A549 (cell line): ENCODE data around the gene WRAP53. TPM values are rescaled to one million over a fixed set of nuclear protein-coding genes. Genes with fewer than 3 reads are reported as not detected.

ENCODE experiments used
- ATAC-seq, 2 experiments: fragments of 200-7000 bp in 1 of 2; fragments of >200 bp in 1 of 2; cut with Nextera tagmentation in 1 of 2; cut with Tn5 transposase in 1 of 2; 3 replicates each; pipeline versions ENCODE4 v1.8.0 to v1.9.1; 2018 to 2020; ENCODE audit warnings: mild to moderate bottlenecking in 1 of 2, moderate library complexity in 1 of 2
- CTCF ChIA-PET: fragments of 300-600 bp; sonication (Branson Sonifier 250); formaldehyde crosslinking; extraction: SDS; loops from one replicate; lab custom pipeline; 2021; ENCODE audit warnings: antibody characterized with exemption, inconsistent platforms; lab: Yijun Ruan, JAX
- POLR2A ChIA-PET: fragments of 350-600 bp; formaldehyde crosslinking; extraction: SDS; loops from one replicate; lab custom pipeline; 2021; ENCODE audit warnings: antibody characterized with exemption, inconsistent platforms; lab: Yijun Ruan, JAX
- DNase-seq, 2 experiments: peaks; one replicate each; pipeline versions ENCODE4 v3.0.0 to v3.0.0-alpha.2; 2011 to 2016; ENCODE audit warnings: low read depth in 1 of 2, low spot score in 1 of 2
- FAIRE-seq: peaks from 2 replicates; lab custom pipeline; 2011; peaks lifted over from hg19 to GRCh38; lab: Jason Lieb, UNC
- H3K27ac ChIP-seq, 2 experiments: fragments of >200 bp; sonication (Bioruptor Twin); formaldehyde crosslinking; 3 replicates each; pipeline ENCODE4 v1.5.1; 2016 to 2017
- H3K4me1 ChIP-seq: fragments of >200 bp; sonication (Bioruptor Twin); formaldehyde crosslinking; 3 replicates; pipeline ENCODE4 v1.6.1; 2016
- H3K4me2 ChIP-seq: fragments of >200 bp; sonication (Bioruptor Twin); formaldehyde crosslinking; 3 replicates; pipeline ENCODE4 v1.6.1; 2016
- H3K4me3 ChIP-seq: fragments of >200 bp; sonication (Bioruptor Twin); formaldehyde crosslinking; 3 replicates; pipeline ENCODE4 v1.5.1; 2016
- H3K9me3 ChIP-seq: fragments of >200 bp; sonication (Bioruptor Twin); formaldehyde crosslinking; 3 replicates; pipeline ENCODE4 v1.6.1; 2016
- BCL3 ChIP-seq: fragments of >200 bp; sonication (Bioruptor Twin); formaldehyde crosslinking; IDR thresholded peaks from 3 replicates; pipeline ENCODE4 v1.6.1; 2016
- BHLHE40 ChIP-seq: IDR thresholded peaks from 2 replicates; pipeline ENCODE4 v1.6.1; 2012; ENCODE audit warnings: low read depth, low read length, inconsistent platforms
- CEBPB ChIP-seq, 2 experiments: fragments of >200 bp in 1 of 2; sonication (Bioruptor Twin) in 1 of 2; formaldehyde crosslinking in 1 of 2; IDR thresholded peaks; 2 replicates each; pipeline ENCODE4 v1.6.1; 2012 to 2016
- CHD2 ChIP-seq: fragments of 150-350 bp; IDR thresholded peaks from 2 replicates; pipeline ENCODE4 v1.6.1; 2014; ENCODE audit warnings: low read length; ENCODE audit not compliant: partially characterized antibody
- E2F6 ChIP-seq: IDR thresholded peaks from 2 replicates; pipeline ENCODE4 v1.6.1; 2012; ENCODE audit warnings: low read depth, borderline replicate concordance
- EHF ChIP-seq: fragments of 250-450 bp; sonication (Bioruptor Pico); IDR thresholded peaks from 2 replicates; pipeline ENCODE4 v1.5.0; 2020; ENCODE audit warnings: mild to moderate bottlenecking
- ESRRA ChIP-seq: fragments of 150-350 bp; IDR thresholded peaks from 2 replicates; pipeline ENCODE4 v1.6.1; 2014; ENCODE audit warnings: mild to moderate bottlenecking, low read length, borderline replicate concordance
- FOSL2 ChIP-seq, 2 experiments: fragments of 450-650 bp in 1 of 2; fragments of >200 bp in 1 of 2; sonication (Bioruptor Twin) in 1 of 2; formaldehyde crosslinking; IDR thresholded peaks; 2 replicates each; pipeline versions ENCODE4 v1.5.0 to v1.6.1; 2016 to 2020; ENCODE audit warnings: mild to moderate bottlenecking in 1 of 2, moderate library complexity in 1 of 2
- FOXS1 ChIP-seq: fragments of 250-450 bp; sonication (Bioruptor Pico); IDR thresholded peaks from 2 replicates; pipeline ENCODE4 v1.5.0; 2020; ENCODE audit warnings: mild to moderate bottlenecking, moderate library complexity
- HDAC2 ChIP-seq: fragments of 200-600 bp; sonication (generic); IDR thresholded peaks from 2 replicates; pipeline ENCODE4 v1.6.1; 2016
- HES2 ChIP-seq: fragments of >200 bp; sonication (Bioruptor Twin); formaldehyde crosslinking; IDR thresholded peaks from 2 replicates; pipeline ENCODE4 v1.6.1; 2016
- HOXA7 ChIP-seq: fragments of 250-450 bp; sonication (Bioruptor Pico); IDR thresholded peaks from 2 replicates; pipeline ENCODE4 v1.5.0; 2020; ENCODE audit warnings: mild to moderate bottlenecking, moderate library complexity
- HOXB5 ChIP-seq: fragments of 250-450 bp; sonication (Bioruptor Pico); IDR thresholded peaks from 2 replicates; pipeline ENCODE4 v1.5.0; 2020; ENCODE audit warnings: mild to moderate bottlenecking, moderate library complexity
- JUNB ChIP-seq: fragments of >200 bp; sonication (Bioruptor Twin); formaldehyde crosslinking; IDR thresholded peaks from 2 replicates; pipeline ENCODE4 v1.6.1; 2016
- KDM1A ChIP-seq: fragments of 200-600 bp; sonication (generic); IDR thresholded peaks from 2 replicates; pipeline ENCODE4 v1.6.1; 2016; ENCODE audit warnings: low read depth, mild to moderate bottlenecking
- MAX ChIP-seq: IDR thresholded peaks from 2 replicates; pipeline ENCODE4 v1.6.1; 2012
- NR3C1 ChIP-seq: fragments of >200 bp; sonication (Bioruptor Twin); formaldehyde crosslinking; IDR thresholded peaks from 3 replicates; pipeline ENCODE4 v1.6.1; 2017
- PBX3 ChIP-seq: IDR thresholded peaks from 2 replicates; pipeline ENCODE4 v1.6.1; 2012
- PHF8 ChIP-seq: fragments of 200-600 bp; sonication (generic); IDR thresholded peaks from 2 replicates; pipeline ENCODE4 v1.6.1; 2016; ENCODE audit warnings: low read depth, mild to moderate bottlenecking, antibody characterized with exemption, moderate library complexity, borderline replicate concordance
- RARB ChIP-seq: fragments of 250-450 bp; sonication (Bioruptor Pico); IDR thresholded peaks from 2 replicates; pipeline ENCODE4 v1.8.0; 2021; ENCODE audit warnings: mild to moderate bottlenecking, moderate library complexity
- RFX5 ChIP-seq: fragments of 450-650 bp; IDR thresholded peaks from 2 replicates; pipeline ENCODE4 v1.7.1; 2014; ENCODE audit warnings: antibody characterized with exemption, mild to moderate bottlenecking, moderate library complexity
- TP53 ChIP-seq: fragments of 250-450 bp; sonication (Bioruptor Pico); IDR thresholded peaks from 2 replicates; pipeline ENCODE4 v1.5.0; 2021; ENCODE audit warnings: mild to moderate bottlenecking, moderate library complexity
- ZSCAN20 ChIP-seq: fragments of 250-450 bp; sonication (Bioruptor Pico); IDR thresholded peaks from 2 replicates; pipeline ENCODE4 v1.8.0; 2022; ENCODE audit warnings: mild to moderate bottlenecking, moderate library complexity
- WGBS: methylation state at CpG from one replicate; pipeline ENCODE4 v1.1.6; 2017; ENCODE audit errors: missing lambda C conversion rate; 5-methylcytosine and 5-hydroxymethylcytosine counted together
- polyA plus RNA-seq, 4 experiments: library from polyadenylated mRNA; depleted of rRNA in 3 of 4; stranded (reverse); fragments of >200 nt; fragmentation: RNase III in 1 of 4; extraction: RNeasy Plus Mini Kit Qiagen cat#74134 plus additional on column Dnase treatment in 1 of 4; gene quantifications; 2 replicates in 3 of 4; 3 replicates in 1 of 4; pipeline ENCODE4 v1.2.3, GENCODE V29; 2011 to 2017

Gene WRAP53
- polyA plus RNA-seq, 2 of the 4 experiments (the other 2 are of a cell fraction), result 15.9 to 34.0 TPM

GRCh38 chr17:7732981-7733539 is 44.8 kb downstream of the WRAP53 start:
- Histone ChIP-seq H3K4me2 (no peak overlapping the region), H3K4me1 (no peaks in the 10 kb centered on the region), H3K27ac (no peak overlapping the region), H3K9me3 (no peaks in the 10 kb centered on the region), H3K4me3 (no peak overlapping the region)
- DNase-seq (no peak), ATAC-seq (no peak), FAIRE-seq (no peak)
- POLR2A ChIA-PET, result no interaction called here
- 88% methylated on average over 14 of the region's 14 CpGs for WGBS
- CTCF ChIA-PET, result interaction anchor here (4.8 kb wide), 1 partner anchor 11 kb away, joined by 35 read pairs; no protein-coding TSS in a partner anchor
- TF ChIP-seq RFX5 (no peak), RARB (no peak), HDAC2 (no peak), BHLHE40 (no peak), PBX3 (no peak), KDM1A (no peak), ZSCAN20 (CRISPR knock-in tag) (no peak), EHF (CRISPR knock-in tag) (no peak), JUNB (no peak), HOXB5 (CRISPR knock-in tag) (no peak)

- no peak for FAIRE-seq
- H3K4me2 ChIP-seq, result no peak overlapping the region
- WGBS, result 62% methylated on average over 5 of the region's 5 CpGs
- no peaks in the 10 kb centered on the region for H3K4me1 ChIP-seq
- TF ChIP-seq MAX, result no peak
- TF ChIP-seq NR3C1, result no peak
- no peak for TF ChIP-seq RARB
- TF ChIP-seq TP53 (CRISPR knock-in tag), result no peak
- no peak for TF ChIP-seq HES2
- no peak for TF ChIP-seq FOSL2 (IDR thresholded peaks at IDR 0.05)
- no peak for TF ChIP-seq FOSL2 (CRISPR knock-in tag; IDR thresholded peaks at IDR 0.05)
- TF ChIP-seq ESRRA, result no peak
- TF ChIP-seq FOXS1 (CRISPR knock-in tag), result no peak
- TF ChIP-seq HDAC2, result no peak
- no peak for TF ChIP-seq CEBPB (IDR thresholded peaks at IDR 0.05)
- TF ChIP-seq EHF (CRISPR knock-in tag), result no peak
- no peak for TF ChIP-seq BHLHE40
- no peak for TF ChIP-seq E2F6
- TF ChIP-seq BCL3, result no peak
- no peak for TF ChIP-seq PHF8
- no peak for TF ChIP-seq CHD2
- no peak for TF ChIP-seq ZSCAN20 (CRISPR knock-in tag)
- TF ChIP-seq HOXA7 (CRISPR knock-in tag), result no peak
- H3K4me3 ChIP-seq, result no peak overlapping the region
- POLR2A ChIA-PET, result no interaction called here
- CTCF ChIA-PET, result interaction anchor here (0.9 to 3.4 kb wide), 9 partner anchors 17 to 318 kb away, joined by 3 to 12 read pairs (median 4); partner anchors contain the start of genes DNAH2 and NAA38
- H3K9me3 ChIP-seq, result no peaks in the 10 kb centered on the region
- no peak overlapping the region for H3K27ac ChIP-seq
- ATAC-seq, result no peak
- no peak for DNase-seq
Measured at GRCh38 chr17:7737601-7738000, 49.3 kb downstream of the WRAP53 start.
